Measurements from ENCODE around the gene EML6.

DNA sequence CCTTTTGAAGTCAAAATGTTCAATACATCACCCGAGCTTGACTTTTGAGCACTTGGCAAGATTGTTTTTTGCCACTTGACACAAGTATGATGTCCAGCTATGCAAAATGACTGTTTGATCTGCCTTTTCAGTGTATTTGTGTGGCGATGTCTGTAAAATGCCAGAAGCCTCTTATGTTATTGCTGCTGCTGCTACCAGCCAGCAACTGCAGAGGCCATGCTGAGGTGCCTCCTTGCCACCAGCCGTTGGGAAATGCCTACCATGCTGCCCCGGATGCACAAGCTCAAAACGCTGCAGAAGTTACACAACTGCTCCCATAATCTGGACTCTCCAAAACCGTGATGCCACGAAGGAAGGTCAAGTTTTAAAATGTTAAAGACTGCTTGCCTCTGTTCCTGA is 246.5 kb downstream of the EML6 start:
- TF ChIP-seq POLR2A (IDR thresholded peaks at IDR 0.05) (no peak), POLR2AphosphoS5 (IDR thresholded peaks at IDR 0.05) (no peak), EP300 (IDR thresholded peaks at IDR 0.05) (no peak)
- TF ChIP-seq, protein P1, sequence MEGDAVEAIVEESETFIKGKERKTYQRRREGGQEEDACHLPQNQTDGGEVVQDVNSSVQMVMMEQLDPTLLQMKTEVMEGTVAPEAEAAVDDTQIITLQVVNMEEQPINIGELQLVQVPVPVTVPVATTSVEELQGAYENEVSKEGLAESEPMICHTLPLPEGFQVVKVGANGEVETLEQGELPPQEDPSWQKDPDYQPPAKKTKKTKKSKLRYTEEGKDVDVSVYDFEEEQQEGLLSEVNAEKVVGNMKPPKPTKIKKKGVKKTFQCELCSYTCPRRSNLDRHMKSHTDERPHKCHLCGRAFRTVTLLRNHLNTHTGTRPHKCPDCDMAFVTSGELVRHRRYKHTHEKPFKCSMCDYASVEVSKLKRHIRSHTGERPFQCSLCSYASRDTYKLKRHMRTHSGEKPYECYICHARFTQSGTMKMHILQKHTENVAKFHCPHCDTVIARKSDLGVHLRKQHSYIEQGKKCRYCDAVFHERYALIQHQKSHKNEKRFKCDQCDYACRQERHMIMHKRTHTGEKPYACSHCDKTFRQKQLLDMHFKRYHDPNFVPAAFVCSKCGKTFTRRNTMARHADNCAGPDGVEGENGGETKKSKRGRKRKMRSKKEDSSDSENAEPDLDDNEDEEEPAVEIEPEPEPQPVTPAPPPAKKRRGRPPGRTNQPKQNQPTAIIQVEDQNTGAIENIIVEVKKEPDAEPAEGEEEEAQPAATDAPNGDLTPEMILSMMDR (IDR thresholded peaks at IDR 0.05) = no peak

Measured in gastroesophageal sphincter (tissue), 3 donors.